Coronary artery (tissue), 2 donors: Measurements from ENCODE around the gene BTNL2.
"Not testable (repeated sequence)": the region's sequence is repeated elsewhere in the genome, so short reads cannot be mapped to it uniquely, and the experiment has no call there.

ENCODE experiments used
- DNase-seq: peaks from one replicate; pipeline ENCODE4 v3.0.0-alpha.2; 2017; ENCODE audit warnings: low spot score
- H3K27ac ChIP-seq, 2 donors: fragments of 200-600 bp; sonication (generic); one replicate each; pipeline ENCODE4 v1.5.1; 2016 to 2019
- H3K4me3 ChIP-seq: fragments of 200-600 bp; sonication (generic); 2 replicates; pipeline ENCODE4 v1.5.1; 2016; ENCODE audit warnings: mild to moderate bottlenecking, moderate library complexity
- TF ChIP-seq, protein P1 (sequence below): fragments of 200-600 bp; sonication (generic); IDR thresholded peaks from one replicate; pipeline ENCODE4 v1.5.1; 2019; ENCODE audit warnings: antibody characterized with exemption

BTNL2 gene

DNA sequence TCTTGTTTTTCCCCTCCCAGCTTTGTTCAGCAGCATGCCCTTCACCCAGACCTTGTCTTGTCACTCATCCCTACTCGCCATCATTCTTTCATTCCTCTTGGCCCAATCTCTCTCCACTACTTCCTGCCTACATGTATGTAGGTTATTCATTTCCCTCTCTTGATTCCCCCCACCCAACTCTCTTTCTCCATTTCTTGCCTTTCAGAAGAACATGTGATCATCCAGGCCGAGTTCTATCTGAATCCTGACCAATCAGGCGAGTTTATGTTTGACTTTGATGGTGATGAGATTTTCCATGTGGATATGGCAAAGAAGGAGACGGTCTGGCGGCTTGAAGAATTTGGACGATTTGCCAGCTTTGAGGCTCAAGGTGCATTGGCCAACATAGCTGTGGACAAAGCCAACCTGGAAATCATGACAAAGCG, 35.3 kb upstream of the BTNL2 start:
- Histone ChIP-seq H3K27ac (no peak overlapping the region), H3K4me3 (no peak overlapping the region)
- TF ChIP-seq, protein P1, sequence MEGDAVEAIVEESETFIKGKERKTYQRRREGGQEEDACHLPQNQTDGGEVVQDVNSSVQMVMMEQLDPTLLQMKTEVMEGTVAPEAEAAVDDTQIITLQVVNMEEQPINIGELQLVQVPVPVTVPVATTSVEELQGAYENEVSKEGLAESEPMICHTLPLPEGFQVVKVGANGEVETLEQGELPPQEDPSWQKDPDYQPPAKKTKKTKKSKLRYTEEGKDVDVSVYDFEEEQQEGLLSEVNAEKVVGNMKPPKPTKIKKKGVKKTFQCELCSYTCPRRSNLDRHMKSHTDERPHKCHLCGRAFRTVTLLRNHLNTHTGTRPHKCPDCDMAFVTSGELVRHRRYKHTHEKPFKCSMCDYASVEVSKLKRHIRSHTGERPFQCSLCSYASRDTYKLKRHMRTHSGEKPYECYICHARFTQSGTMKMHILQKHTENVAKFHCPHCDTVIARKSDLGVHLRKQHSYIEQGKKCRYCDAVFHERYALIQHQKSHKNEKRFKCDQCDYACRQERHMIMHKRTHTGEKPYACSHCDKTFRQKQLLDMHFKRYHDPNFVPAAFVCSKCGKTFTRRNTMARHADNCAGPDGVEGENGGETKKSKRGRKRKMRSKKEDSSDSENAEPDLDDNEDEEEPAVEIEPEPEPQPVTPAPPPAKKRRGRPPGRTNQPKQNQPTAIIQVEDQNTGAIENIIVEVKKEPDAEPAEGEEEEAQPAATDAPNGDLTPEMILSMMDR = no peak
- DNase-seq = no peak

DNA sequence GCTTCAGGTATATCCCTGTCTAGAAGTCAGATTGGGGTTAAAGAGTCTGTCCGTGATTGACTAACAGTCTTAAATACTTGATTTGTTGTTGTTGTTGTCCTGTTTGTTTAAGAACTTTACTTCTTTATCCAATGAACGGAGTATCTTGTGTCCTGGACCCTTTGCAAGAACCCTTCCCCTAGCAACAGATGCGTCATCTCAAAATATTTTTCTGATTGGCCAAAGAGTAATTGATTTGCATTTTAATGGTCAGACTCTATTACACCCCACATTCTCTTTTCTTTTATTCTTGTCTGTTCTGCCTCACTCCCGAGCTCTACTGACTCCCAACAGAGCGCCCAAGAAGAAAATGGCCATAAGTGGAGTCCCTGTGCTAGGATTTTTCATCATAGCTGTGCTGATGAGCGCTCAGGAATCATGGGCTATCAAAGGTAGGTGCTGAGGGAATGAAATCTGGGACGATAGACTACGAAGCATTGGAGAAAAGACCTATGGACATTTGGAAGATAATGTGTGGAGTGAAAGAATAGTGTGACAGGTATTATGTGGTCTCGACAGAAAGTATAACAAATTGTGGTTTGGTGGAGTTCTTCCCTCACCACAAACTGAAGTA, 32.7 kb upstream of the BTNL2 start, which contains the start of gene HLA-DRA:
HLA-DRA (plus strand) TSS at position 286 of the 613 bp plus-strand sequence; CDS start at position 350, 64 bp downstream.
- peak within 1 kb of the TSS; percentile 49 for H3K4me3 ChIP-seq
- peak within 1 kb of the TSS in 1 of 2 donors; percentile 67 for H3K27ac ChIP-seq
- TF ChIP-seq, protein P1 = no peak
- DNase-seq = no peak

DNA sequence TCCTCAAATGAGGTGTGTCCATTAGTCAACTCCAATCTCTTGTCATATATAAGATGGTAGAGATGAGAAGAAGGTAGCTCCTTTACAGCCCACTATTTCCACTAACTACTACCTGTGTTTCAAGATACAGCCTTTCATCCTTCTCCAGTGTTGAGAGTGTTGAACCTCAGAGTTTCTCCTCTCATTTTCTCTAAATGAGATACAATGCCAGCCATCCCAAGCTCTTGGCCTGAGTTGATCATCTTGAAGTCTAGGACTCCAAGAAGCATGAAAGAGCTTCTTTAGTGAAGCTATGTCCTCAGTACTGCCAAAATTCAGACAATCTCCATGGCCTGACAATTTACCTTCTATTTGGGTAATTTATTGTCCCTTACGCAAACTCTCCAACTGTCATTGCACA, 32.2 kb upstream of the BTNL2 start:
- H3K27ac ChIP-seq = peak overlapping the region in 1 of 2 donors; percentile 27
- TF ChIP-seq, protein P1 = no peak
- no peak for DNase-seq
- no peak overlapping the region for H3K4me3 ChIP-seq

DNA sequence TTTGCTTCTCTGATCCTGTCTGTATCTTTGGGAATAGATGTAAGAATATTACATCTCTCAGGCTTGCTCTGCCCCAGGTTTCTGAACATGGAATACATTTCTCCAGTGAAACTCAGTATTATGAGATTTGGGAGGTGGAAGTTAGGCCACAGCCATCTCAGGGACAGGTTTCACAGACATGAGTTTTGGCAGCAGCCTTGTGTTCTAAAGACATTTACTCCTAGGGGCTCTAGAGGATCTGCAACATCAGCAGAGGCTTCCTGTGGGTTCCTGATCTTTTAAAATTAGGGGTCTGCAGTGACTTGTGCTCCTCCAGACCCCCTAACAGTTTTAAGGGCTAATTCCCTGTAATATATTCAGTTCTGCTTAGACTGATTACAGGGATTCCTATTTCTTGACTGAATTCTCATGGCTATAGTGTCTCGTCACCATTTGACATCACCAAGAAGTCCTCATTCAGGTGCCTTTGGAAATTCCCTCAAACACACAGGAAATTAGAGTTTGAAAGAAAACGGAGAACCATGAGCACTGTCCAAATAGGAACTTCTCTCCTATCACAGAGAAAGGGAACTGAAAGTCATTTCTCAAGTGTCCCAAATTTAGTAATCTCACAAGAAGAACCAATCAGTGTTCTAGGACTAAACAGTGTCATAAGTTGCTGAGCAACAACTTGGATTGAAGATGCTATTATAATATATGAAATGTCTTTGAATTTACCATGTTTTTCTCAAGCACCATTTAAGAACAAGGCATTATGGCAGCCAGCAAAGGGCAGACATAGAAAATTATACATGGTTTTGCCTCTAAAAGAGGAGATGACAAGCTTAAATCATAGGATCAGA, 30.2 kb upstream of the BTNL2 start:
- Histone ChIP-seq H3K27ac (peak overlapping the region; percentile 0 to 40), H3K4me3 (no peak overlapping the region)
- TF ChIP-seq, protein P1 = no peak
- no peak for DNase-seq

DNA sequence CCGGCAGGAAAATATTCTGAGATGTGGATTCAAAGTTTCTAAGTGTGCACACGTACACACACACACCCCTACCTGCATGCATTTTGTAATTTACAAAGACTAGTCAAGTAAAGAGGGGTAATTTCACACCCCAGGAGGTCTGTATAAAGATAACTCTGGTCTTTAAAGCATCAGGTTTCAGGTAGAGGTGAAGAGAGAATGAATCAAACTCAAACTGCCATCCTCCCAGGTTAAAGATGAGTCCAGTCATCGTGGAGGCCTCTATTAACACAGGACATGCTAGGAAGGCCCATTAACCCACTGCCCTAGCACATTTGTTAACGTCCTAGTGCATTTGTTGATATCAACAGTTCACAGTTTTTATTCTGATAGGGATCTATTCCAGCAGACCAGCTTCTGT, 29.2 kb upstream of the BTNL2 start:
- TF ChIP-seq, protein P1 = no peak
- Histone ChIP-seq H3K4me3 (no peak overlapping the region), H3K27ac (no peak overlapping the region)
- DNase-seq = no peak

DNA sequence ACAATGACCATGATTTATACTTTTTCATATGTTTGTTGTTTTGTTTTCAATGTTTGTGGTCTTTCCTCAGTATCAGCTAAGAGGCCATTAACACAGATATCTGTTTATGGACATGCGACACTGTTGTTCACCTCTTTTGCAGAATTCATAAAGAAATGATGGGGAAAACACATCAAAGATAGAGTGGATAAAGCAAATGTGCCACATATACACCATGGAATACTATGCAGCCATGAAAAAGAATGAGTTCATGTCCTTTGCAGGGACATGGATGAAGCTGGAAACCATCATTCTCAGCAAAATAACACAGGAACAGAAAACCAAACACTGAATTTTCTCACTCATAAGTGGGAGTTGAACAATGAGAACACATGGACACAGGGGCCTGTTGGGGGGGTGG, 27.0 kb upstream of the BTNL2 start:
- not testable (repeated sequence) for DNase-seq, H3K4me3 ChIP-seq, H3K27ac ChIP-seq

DNA sequence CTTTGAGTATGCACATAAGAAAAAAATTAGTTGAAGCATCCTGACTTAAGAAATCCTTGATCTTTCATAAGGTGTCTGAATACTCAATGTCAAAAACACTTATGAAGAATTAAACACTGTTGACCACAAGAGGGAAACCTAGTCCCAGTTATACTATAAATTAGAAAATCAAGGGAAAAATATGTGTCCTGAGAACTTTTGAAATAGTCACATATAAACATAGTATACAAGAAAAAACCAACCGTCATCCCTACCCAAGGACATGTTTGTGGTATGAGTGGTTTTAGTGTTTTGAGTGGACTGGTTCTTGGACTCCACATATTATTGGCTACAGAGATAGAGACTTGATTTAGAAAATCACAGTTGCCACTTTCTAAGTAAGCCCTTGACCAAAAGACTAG, 25.1 kb upstream of the BTNL2 start:
- Histone ChIP-seq H3K4me3 (no peak overlapping the region), H3K27ac (no peak overlapping the region)
- TF ChIP-seq, protein P1 = no peak
- DNase-seq = no peak
